Measurements from ENCODE around the gene ZNF217. TPM values are rescaled to one million over a fixed set of nuclear protein-coding genes. Genes with fewer than 3 reads are reported as not detected.
"Not testable (repeated sequence)": the region's sequence is repeated elsewhere in the genome, so short reads cannot be mapped to it uniquely, and the experiment has no call there.

ZNF217 gene
- total RNA-seq, 4 donors from 2014 or later: 11.8 to 18.7 (median 15.1) TPM

DNA sequence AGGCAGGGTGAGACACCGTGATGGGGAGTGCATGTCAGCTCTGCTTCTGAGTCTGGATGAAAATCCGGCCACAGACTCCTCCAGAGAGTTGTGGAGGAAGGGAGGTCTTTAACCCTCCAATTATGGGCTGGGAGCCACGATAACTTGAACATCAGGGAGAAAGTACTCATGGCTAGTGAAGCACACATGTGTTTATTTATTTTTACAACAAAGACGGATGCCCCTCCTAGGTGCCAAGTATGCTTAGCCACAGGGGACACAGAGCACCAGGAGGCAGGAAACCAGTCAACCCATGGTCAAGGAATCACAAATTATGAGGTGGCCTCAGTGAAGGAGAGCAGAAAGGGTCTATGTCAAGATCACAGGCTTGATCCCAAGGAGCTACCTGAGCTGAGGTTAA lies 54.1 kb downstream of the ZNF217 start:
- Histone ChIP-seq H3K4me3 (no peak overlapping the region), H3K27ac (no peak overlapping the region), H3K36me3 (no peaks in the 10 kb centered on the region), H3K27me3 (no peaks in the 10 kb centered on the region), H3K4me1 (no peaks in the 10 kb centered on the region), H3K9me3 (no peaks in the 10 kb centered on the region)
- no peak for ATAC-seq
- WGBS, 2 donors (ENCODE audit: low coverage in 1 of 2): 31 to 60% methylated on average over 4 of the region's 4 CpGs
- TF ChIP-seq POLR2A (IDR thresholded peaks at IDR 0.05) (no peak), EP300 (IDR thresholded peaks at IDR 0.05) (no peak), CTCF (IDR thresholded peaks at IDR 0.05) (no peak), POLR2AphosphoS5 (IDR thresholded peaks at IDR 0.05) (no peak)

- WGBS, 2 donors (ENCODE audit: low coverage in 1 of 2): 72% methylated on average over 3 of the region's 3 CpGs; no CpG with 5 or more reads in 1 of the 2 donors
Observed at GRCh38 chr20:53536382-53536781, 57.3 kb downstream of the ZNF217 start.

GRCh38 chr20:53535878-53536277 lies 57.8 kb downstream of the ZNF217 start:
- WGBS, 2 donors (ENCODE audit: low coverage in 1 of 2): 85 to 87% methylated on average over 3 to 4 of the region's 4 CpGs
- Histone ChIP-seq H3K27me3 (no peaks in the 10 kb centered on the region), H3K4me1 (no peaks in the 10 kb centered on the region), H3K27ac (no peak overlapping the region), H3K4me3 (no peak overlapping the region), H3K9me3 (no peaks in the 10 kb centered on the region), H3K36me3 (no peaks in the 10 kb centered on the region)
- no peak for ATAC-seq
- no peak for TF ChIP-seq EP300 (IDR thresholded peaks at IDR 0.05)
- no peak for TF ChIP-seq POLR2AphosphoS5 (IDR thresholded peaks at IDR 0.05)
- no peak for TF ChIP-seq CTCF (IDR thresholded peaks at IDR 0.05)
- TF ChIP-seq POLR2A (IDR thresholded peaks at IDR 0.05): no peak

More at GRCh38 chr20:53536382-53536781, 57.3 kb downstream of the ZNF217 start:
- not testable (repeated sequence) for H3K4me1 ChIP-seq, H3K27ac ChIP-seq, H3K9me3 ChIP-seq, ATAC-seq, H3K27me3 ChIP-seq, H3K4me3 ChIP-seq, H3K36me3 ChIP-seq

DNA sequence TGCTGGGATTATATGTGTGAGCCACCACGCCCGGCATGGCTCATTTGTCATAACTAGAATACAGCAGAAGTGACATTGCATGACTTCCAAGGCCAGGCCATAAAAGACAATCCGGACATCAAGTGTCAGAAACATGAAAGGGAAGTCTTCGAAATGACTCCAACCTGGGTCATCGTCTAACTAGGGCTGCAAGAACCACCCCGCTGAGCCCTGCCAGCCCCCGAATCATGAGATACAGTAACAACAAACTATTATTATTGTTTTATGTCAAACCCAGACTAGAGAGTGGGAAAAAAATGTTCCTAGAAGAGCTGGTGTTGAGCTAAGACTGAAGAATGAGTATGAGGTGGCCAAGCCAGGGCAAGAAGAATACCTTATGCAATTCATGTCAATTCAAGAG lies 59.6 kb downstream of the ZNF217 start:
- no peak overlapping the region for H3K27ac ChIP-seq
- no peak overlapping the region for H3K4me3 ChIP-seq
- no peaks in the 10 kb centered on the region for H3K9me3 ChIP-seq
- TF ChIP-seq CTCF (IDR thresholded peaks at IDR 0.05) (no peak), POLR2AphosphoS5 (IDR thresholded peaks at IDR 0.05) (no peak), POLR2A (IDR thresholded peaks at IDR 0.05) (no peak), EP300 (IDR thresholded peaks at IDR 0.05) (no peak)
- whole genome bisulfite sequencing, 2 donors (ENCODE audit: low coverage in 1 of 2): 90 to 92% methylated on average over 5 to 7 of the region's 7 CpGs
- no peak for ATAC-seq
- H3K27me3 ChIP-seq: no peaks in the 10 kb centered on the region
- no peaks in the 10 kb centered on the region for H3K4me1 ChIP-seq
- no peaks in the 10 kb centered on the region for H3K36me3 ChIP-seq

DNA sequence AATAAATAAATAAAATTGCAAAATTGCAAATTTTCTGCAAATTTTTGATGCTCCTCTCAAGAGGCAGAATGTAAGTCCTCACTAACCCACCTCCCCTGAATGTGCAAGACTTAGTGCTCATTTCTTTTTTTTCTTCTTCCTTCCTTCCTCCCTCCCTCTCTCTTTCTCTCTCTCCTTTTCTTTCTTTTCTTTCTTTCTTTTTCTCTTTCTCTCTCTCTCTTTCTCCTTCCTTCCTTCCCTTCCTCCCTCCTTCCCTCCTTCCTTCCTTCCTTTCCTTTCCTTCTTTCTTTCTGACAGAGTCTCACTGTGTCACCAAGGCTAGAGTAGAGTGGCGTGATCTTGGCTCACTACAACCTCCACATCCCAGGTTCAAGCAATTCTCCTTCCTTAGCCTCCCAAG lies 60.1 kb downstream of the ZNF217 start:
- Histone ChIP-seq H3K9me3 (no peaks in the 10 kb centered on the region), H3K27me3 (no peaks in the 10 kb centered on the region), H3K36me3 (no peaks in the 10 kb centered on the region), H3K4me1 (no peaks in the 10 kb centered on the region), H3K27ac (no peak overlapping the region), H3K4me3 (no peak overlapping the region)
- 100% methylated on average over 1 of the region's 1 CpG; no CpG with 5 or more reads in 1 of the 2 donors for WGBS, 2 donors (ENCODE audit: low coverage in 1 of 2)
- ATAC-seq: no peak
- TF ChIP-seq POLR2A (IDR thresholded peaks at IDR 0.05): no peak
- no peak for TF ChIP-seq EP300 (IDR thresholded peaks at IDR 0.05)
- TF ChIP-seq POLR2AphosphoS5 (IDR thresholded peaks at IDR 0.05): no peak
- TF ChIP-seq CTCF (IDR thresholded peaks at IDR 0.05): no peak

GRCh38 chr20:53532654-53533312 lies 60.9 kb downstream of the ZNF217 start:
- 93 to 100% methylated on average over 1 to 4 of the region's 6 CpGs for WGBS, 2 donors (ENCODE audit: low coverage in 1 of 2)

More at GRCh38 chr20:53532654-53533312, 60.9 kb downstream of the ZNF217 start:
- H3K4me3 ChIP-seq, H3K27ac ChIP-seq, H3K36me3 ChIP-seq, H3K27me3 ChIP-seq, H3K4me1 ChIP-seq, H3K9me3 ChIP-seq, ATAC-seq: not testable (repeated sequence)

Data from gastroesophageal sphincter (tissue), 4 donors.